Measurements from ENCODE around the gene PTP4A2.
"Not testable (repeated sequence)": the region's sequence is repeated elsewhere in the genome, so short reads cannot be mapped to it uniquely, and the experiment has no call there.

PTP4A2 gene

DNA sequence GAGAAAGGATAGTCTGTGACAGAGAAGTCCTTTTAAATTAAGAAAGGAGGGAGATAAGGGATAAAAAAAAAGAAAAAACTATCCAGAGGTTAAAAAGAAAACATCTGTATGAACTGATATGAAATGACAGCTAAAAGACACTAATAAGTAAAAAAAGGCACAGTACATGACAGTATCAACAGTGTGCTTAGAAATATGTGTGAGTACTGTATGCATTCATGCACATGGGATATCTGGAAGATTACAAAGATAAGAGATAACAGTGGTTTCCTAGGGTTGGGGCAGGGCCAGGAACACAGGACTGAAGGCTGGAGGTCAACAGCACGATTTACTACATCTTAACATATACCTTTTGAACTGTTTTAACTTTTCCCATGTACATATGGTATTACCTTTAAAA lies 13.3 kb downstream of the PTP4A2 start:
- DNase-seq (ENCODE audit: low read depth) = no peak

DNA sequence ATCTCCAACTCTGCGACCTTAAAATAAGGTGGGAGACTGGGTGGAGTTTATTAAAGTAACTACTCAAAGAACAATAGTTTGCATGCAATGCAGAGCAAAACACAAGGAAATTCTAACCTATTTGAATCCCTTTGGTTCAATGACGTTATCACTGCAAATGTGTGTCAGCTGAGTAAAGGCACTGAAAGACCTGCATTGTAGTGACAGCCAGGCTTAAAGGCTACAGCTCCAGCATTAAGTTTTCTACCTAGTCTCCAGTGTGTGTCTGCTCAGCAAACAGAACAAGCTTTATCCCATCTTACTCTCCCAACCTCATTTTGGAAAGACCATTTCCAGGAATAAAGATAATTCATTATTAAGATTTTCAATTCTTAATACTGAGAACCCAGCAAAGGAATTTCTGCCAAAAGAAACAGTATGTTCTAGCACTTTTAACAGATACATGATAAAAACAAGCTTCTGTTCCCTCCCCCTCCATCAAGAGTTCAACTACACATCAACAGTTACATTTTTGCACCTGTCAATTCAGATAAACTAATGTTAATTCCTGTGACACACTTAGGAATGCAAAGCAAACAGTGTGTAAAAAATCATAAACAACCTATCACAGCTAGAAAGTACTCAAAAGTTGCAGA lies 14.2 kb downstream of the PTP4A2 start:
- DNase-seq (ENCODE audit: low read depth) = no peak

DNA sequence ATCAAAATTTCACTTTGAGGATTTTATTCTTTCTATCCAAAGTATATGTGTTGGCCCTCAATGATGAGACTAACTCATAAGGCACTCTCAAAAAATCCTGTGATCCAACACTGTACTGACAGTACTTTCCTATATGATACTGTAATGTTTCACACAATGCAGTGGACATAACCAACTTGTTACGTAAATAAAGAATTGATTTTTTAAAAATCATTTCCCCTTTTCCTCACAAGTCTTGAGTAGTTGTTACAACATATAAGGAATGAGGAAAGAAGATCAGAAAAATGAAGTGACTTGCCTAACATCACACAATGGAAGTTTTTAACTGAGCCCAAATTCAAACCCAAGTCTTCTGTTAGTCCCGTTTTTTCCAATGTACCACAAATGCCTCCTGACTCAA lies 17.2 kb downstream of the PTP4A2 start:
- no peak for DNase-seq (ENCODE audit: low read depth)

DNA sequence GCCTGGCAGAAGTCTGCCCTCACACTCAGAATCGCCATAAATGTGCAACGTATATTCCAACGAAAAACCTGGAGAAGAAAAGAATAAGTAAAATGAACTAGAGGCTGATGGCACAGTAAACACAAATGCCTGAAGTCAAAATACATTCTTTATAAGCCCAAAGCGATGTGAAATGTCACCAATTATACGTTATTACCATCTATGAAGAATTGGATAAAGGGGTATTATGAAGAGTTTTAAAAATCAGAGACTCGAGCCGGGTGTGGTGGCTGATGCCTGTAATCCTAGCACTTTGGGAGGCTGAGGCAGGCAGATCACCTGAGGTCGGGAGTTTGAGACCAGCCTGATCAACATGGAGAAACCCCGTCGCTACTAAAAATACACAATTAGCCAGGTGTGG lies 18.6 kb downstream of the PTP4A2 start:
- DNase-seq (ENCODE audit: low read depth) = no peak

DNA sequence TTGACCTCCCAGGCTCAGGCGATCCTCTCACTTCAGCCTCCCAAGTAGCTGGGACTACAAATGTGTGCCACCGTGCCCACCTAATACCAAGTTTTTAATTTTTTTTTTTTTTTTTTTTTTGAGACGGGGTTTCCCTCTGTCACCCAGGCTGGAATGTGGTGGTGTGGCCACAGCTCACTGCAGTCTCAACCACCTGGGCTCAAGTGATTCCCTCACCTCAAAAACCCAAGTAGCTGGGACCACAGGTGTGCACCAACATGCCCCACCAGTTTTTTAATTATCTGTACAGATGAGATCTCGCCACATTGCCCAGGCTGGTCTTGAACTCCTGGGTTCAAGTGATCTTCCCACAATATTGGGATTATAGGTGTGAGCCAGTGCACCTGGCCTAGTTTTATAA lies 22.7 kb downstream of the PTP4A2 start:
- DNase-seq (ENCODE audit: low read depth) = no peak

DNA sequence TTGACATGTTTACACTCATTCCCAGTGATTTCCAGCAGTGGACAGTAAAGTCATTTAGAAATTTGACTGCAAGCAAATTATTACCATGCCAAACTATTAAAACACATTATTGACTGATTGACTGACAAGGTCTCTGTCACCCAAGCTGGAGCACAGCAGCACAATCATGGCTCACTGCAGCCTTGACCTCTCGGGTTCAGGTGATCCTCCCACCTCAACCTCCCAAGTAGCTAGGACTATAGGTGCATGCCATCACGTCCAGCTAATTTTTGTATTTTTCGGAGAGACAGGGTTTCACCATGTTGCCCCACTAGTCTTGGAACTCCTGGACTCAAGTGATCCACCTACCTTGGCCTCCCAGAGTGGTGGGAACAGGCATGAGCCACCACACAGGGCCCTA lies 24.2 kb downstream of the PTP4A2 start:
- no peak for DNase-seq (ENCODE audit: low read depth)

DNA sequence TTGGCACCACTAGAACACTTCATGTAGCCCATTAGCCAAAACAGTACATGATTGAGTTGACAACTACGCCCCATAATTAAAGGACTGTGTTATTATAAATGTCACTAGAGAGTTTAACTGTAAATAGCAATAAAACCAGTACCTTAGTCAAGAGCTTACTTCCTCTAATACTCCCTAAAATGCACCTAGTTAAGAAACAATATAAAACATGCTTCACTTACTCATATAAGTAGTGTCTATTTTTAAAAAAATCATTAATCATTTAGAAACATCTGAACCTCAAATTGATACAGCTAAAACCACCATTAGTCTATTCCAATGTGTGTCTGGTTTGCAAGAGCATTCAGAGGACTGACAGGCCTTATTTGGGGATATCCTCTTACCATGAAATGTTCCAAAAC lies 25.3 kb downstream of the PTP4A2 start:
- no peak for DNase-seq (ENCODE audit: low read depth)

- DNase-seq (ENCODE audit: low read depth) = no peak
Observed at GRCh38 chr1:31911994-31912780, 26.0 kb downstream of the PTP4A2 start.

DNA sequence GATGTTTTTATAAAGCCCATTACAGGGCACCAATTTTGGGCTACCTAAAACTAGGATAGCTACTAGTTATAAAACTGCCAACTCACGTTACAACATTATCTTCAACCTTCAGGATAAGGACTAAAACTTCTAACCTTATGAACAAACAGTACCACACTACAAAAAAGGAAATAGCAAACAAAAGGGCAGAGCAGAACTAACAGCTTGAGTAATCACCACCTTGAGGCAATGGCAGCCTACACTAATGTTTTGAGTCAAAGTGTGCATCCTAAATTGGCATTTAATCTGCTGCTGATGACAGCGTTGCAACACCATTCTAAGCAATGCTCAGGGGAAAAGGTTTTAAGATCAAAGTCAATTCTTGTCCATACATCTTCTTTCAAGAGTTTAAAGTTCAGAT lies 27.2 kb downstream of the PTP4A2 start:
- DNase-seq (ENCODE audit: low read depth) = no peak

DNA sequence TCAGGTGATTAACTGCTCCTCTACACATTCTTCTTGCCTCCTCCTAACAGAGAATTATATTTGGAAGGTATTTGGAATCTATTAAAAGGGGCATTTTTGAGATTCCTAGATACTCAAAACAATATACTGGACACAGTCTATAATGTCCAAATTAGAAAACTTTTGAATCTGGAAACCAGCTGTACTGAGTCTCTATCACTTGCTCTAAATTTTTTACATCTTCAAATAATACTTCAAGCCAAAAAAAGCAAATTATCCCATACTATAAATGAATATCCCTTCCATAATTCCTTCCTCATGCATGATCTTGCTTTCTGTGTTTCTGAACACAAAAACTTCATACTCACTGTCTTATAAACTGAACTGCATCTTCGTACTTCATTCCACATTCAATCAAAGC lies 28.5 kb downstream of the PTP4A2 start:
- no peak for DNase-seq (ENCODE audit: low read depth)

DNA sequence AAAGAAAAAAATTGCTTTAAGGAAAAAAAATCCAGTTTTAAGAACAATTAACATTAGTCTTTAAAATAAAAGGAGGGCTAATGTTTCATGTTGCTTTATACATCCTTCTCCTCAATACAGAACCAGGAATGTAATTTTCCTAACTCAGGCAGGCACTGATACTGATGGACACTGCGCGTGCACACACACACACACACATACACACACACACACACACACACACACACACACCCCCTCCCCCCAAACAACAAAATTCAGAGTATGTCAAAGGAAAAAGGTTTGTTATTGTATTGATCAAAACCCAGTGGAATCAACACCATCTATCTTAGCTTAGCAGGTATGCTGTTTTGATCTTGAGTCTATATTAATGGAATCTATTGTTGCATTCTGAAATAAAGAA lies 31.6 kb downstream of the PTP4A2 start:
- no peak for DNase-seq (ENCODE audit: low read depth)

DNA sequence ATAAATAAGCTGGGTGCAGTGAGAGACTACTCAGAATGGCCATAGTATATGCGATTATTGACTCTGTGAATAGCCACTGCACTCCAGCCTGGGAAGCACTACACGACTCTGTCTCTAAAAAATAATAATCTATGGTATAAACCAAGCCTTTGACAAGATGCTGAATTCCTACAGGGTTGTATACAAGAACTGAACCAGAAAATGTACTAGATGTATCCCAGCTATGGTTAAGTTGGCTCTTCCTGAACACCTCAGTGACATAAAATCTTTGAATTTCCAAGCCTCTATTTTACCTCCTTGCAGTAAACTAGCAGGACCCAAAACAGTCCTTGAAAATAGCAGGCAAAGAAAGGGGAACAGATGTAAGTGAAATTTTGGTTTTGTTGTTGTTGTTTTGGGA lies 32.5 kb downstream of the PTP4A2 start:
- no peak for DNase-seq (ENCODE audit: low read depth)

DNA sequence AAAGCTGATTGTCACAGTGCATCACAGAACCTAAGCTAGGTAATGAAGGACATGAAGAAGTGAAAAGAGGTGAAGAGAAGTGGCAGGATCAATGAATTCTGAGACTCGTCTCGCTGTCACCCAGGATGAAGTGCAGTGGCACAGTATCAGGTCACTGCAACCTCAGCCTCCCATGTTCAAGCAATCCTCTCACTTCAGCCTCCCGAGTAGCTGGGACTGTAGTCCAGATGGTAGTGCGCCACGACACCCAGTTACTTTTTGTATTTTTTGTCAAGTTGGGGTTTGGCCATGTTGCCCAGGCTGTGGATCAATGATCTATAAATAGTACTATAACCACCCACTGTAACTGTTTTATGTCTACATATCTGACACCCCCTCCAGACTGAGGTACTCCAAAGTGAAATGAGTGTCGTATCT lies 33.1 kb downstream of the PTP4A2 start:
- no peak for DNase-seq (ENCODE audit: low read depth)

DNA sequence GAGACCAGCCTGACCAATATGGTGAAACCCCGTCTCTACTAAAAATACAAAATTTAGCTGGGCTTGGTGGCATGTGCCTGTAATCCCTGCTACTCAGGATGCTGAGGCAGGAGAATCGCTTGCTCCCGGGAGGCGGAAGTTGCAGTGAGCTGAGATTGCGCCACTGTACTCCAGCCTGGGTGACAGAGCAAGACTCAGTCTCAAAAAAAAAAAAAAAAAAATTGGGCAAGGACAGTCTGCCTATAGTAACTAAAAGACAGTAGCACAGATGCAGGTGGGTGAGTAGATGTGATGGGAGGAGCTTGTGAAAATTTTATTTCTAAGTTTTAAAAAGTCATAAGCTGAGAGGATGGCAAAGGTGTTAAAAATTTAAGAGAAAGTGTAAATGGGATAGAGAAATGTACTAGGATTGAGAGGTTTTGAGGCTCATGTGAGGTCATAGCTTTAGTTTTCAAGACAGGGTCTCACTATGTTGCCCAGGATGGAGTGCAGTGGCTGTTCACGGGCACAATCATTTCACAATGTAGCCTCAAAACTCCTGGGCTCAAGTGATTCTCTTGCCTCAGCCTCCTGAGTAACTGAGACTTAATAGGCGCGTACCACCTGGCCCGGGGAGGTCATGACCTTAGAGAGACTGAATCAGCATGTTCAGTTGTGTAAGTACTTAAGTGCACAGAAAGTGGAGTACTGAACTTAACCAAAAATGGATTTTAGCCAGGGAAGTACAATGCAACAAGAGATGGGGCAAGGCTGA lies 33.7 kb downstream of the PTP4A2 start:
- DNase-seq (ENCODE audit: low read depth) = no peak

DNA sequence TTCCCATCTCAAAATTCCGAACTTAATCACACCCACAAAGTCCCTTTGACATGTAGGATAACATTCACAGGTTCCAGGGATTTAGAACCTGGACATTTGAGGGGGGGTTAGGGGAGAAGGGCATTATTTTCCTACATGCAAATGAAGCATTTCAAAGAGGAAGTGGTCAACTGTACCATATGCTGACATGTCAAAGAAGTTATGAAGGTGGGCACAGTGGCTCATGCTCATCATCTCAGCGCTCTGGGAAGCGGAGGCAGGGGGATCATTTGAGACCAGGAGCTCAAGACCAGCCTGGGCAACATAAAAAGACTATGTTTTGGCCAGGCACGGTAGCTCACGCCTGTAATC lies 35.7 kb downstream of the PTP4A2 start:
- DNase-seq (ENCODE audit: low read depth) = no peak

DNA sequence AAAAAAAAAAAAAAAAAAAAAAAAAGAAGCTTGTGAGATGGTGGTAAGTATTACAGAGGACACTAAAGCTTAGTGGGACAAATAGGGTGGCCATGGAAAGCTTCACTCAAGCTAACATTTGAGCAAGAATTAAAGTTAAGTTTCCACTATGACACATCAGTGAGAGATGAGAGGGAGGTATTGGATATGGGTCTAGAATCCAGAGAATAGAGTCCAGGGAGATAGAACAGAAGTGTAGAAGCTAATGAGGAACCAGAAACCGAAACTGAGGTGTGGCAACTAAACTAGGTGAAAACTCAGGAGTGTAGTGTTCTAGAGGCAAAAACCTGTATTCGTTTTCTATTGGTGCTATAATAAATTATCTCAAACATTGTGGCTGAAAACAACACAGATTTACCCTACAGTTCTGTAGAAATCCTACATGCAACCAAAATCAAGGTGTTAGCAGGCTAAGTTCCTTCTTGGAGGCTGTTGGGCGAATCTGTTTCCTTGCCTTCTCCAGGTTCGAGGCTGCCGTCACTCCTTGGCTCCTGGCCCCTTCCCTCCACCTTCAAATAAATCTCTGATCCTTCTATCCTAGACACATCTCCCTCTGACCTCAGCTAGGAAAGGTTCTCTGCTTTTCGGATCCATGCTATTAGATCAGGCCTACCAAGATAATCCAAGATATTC lies 36.2 kb downstream of the PTP4A2 start:
- DNase-seq (ENCODE audit: low read depth) = no peak

- no peak for DNase-seq (ENCODE audit: low read depth)
Observed at GRCh38 chr1:31900790-31901189, 37.4 kb downstream of the PTP4A2 start.

DNA sequence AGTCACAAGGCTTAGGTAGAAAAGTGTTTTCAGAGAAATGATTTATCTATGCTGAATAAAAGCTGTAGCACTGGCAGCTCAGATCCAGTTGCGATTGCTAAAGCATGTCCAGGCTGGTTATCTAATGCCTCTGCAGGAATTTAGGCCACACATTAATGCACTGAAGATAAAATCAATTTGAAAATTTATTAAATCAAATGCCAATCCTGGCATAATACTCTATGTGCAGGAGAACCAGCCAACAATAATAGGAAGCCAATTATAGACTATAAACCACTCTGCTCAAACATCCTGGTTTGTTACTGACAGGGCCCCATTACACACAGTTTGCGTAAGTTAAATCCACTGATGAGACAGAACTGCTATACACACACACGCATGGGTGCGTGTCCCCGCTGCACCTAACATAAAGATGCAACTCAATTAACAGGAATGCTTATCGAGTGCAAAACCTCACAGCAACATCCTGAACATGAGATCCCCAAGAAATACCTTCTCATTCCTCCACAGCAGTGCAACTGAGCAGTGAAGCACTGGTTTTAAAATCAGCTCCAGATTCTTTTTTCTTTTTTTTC lies 40.6 kb downstream of the PTP4A2 start:
- no peak for DNase-seq (ENCODE audit: low read depth)

- not testable (repeated sequence) for DNase-seq (ENCODE audit: low read depth)
Observed at GRCh38 chr1:31895474-31896198, 42.5 kb downstream of the PTP4A2 start.

GRCh38 chr1:31891280-31891679 lies 46.9 kb downstream of the PTP4A2 start:
- no peak for DNase-seq (ENCODE audit: low read depth)

- DNase-seq (ENCODE audit: low read depth) = no peak
Observed at GRCh38 chr1:31888291-31888690, 49.9 kb downstream of the PTP4A2 start.

DNA sequence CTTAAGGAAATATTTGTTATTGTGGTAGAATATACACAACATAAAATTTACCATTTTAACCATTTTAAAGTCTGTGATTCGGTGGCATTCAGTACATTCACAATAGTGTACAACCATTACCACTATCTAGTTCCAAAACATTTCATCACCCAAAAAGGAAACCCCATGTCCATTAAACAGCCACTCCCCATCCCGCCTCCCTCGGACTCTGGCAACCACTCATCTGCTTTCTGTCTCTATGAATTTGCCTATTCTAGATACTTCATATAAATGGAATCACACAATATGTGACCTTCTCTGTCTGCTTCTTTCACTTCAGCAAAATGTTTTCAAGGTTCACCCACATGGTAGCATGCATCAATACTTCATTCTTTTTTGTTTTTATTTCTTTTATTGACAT lies 51.3 kb downstream of the PTP4A2 start:
- DNase-seq (ENCODE audit: low read depth) = no peak
